ENCODE data around the gene TCP11.

DNA sequence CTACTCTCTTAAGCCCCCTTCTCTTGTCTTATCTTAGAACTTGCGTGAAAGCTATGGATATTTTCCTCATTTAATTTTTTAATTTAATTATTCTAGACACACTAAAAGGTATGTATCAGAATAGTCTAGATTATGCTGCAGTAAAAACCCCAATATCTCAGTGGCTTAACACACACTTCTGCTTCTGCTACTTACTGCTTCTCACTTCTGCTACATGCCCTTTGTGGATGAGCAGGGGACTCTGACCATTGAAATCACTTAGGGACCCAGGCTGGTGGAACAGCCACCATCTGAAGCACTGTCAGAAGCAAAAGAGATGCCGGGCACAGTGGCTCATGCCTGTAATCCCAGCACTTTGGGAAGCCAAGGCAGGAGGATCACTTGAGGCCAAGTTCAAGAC lies 45.4 kb upstream of the TCP11 start:
- TF ChIP-seq, protein P1, sequence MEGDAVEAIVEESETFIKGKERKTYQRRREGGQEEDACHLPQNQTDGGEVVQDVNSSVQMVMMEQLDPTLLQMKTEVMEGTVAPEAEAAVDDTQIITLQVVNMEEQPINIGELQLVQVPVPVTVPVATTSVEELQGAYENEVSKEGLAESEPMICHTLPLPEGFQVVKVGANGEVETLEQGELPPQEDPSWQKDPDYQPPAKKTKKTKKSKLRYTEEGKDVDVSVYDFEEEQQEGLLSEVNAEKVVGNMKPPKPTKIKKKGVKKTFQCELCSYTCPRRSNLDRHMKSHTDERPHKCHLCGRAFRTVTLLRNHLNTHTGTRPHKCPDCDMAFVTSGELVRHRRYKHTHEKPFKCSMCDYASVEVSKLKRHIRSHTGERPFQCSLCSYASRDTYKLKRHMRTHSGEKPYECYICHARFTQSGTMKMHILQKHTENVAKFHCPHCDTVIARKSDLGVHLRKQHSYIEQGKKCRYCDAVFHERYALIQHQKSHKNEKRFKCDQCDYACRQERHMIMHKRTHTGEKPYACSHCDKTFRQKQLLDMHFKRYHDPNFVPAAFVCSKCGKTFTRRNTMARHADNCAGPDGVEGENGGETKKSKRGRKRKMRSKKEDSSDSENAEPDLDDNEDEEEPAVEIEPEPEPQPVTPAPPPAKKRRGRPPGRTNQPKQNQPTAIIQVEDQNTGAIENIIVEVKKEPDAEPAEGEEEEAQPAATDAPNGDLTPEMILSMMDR (IDR thresholded peaks at IDR 0.05): no peak
- no peak for TF ChIP-seq POLR2A (IDR thresholded peaks at IDR 0.05)

Data from Peyer's patch (tissue), 4 donors.